HG02588 (cell line): ENCODE results near the gene ECEL1.
"Not testable (repeated sequence)": the region's sequence is repeated elsewhere in the genome, so short reads cannot be mapped to it uniquely, and the experiment has no call there.

Source experiments
- ATAC-seq: cut with Tn5 transposase; IDR thresholded peaks from one replicate; pipeline ENCODE4 v1.9.1; 2021; ENCODE audit warnings: mild to moderate bottlenecking, moderate library complexity; ENCODE audit not compliant: unreplicated experiment

The ECEL1 gene

GRCh38 chr2:232460171-232460570 is 27.5 kb downstream of the ECEL1 start:
- no peak for ATAC-seq

- no peak for ATAC-seq
These were observed 28.1 kb downstream of the ECEL1 start for GRCh38 chr2:232459419-232460035.

- ATAC-seq = no peak
These were observed 28.8 kb downstream of the ECEL1 start for GRCh38 chr2:232458661-232459418.

- ATAC-seq = no peak
These were observed 29.5 kb downstream of the ECEL1 start for GRCh38 chr2:232458051-232458660.

- no peak for ATAC-seq
These were observed 30.3 kb downstream of the ECEL1 start for GRCh38 chr2:232457121-232458011.

GRCh38 chr2:232456296-232457120 is 31.1 kb downstream of the ECEL1 start:
- no peak for ATAC-seq

- no peak for ATAC-seq
These were observed 32.0 kb downstream of the ECEL1 start, which contains the start of gene ALPI for GRCh38 chr2:232455426-232456255. ALPI (plus strand) TSS chr2:232456153; CDS start chr2:232456200, 47 bp downstream.

GRCh38 chr2:232454630-232455029 is 33.0 kb downstream of the ECEL1 start:
- no peak for ATAC-seq

- ATAC-seq = not testable (repeated sequence)
These were observed 36.0 kb downstream of the ECEL1 start for GRCh38 chr2:232451645-232452044.

- ATAC-seq = no peak
These were observed 37.7 kb downstream of the ECEL1 start for GRCh38 chr2:232449964-232450363.

GRCh38 chr2:232448304-232448690 is 39.3 kb downstream of the ECEL1 start:
- no peak for ATAC-seq

- ATAC-seq = no peak
These were observed 39.9 kb downstream of the ECEL1 start for GRCh38 chr2:232447638-232448303.

GRCh38 chr2:232447091-232447620 is 40.5 kb downstream of the ECEL1 start:
- ATAC-seq = no peak

GRCh38 chr2:232446266-232446777 is 41.3 kb downstream of the ECEL1 start:
- not testable (repeated sequence) for ATAC-seq

GRCh38 chr2:232445149-232445885 is 42.3 kb downstream of the ECEL1 start:
- not testable (repeated sequence) for ATAC-seq

GRCh38 chr2:232444409-232445148 is 43.1 kb downstream of the ECEL1 start:
- ATAC-seq = no peak
